ENCODE results near the gene ENTPD3. TPM values are rescaled to one million over a fixed set of nuclear protein-coding genes. Genes with fewer than 3 reads are reported as not detected.

ENTPD3 gene, protein sequence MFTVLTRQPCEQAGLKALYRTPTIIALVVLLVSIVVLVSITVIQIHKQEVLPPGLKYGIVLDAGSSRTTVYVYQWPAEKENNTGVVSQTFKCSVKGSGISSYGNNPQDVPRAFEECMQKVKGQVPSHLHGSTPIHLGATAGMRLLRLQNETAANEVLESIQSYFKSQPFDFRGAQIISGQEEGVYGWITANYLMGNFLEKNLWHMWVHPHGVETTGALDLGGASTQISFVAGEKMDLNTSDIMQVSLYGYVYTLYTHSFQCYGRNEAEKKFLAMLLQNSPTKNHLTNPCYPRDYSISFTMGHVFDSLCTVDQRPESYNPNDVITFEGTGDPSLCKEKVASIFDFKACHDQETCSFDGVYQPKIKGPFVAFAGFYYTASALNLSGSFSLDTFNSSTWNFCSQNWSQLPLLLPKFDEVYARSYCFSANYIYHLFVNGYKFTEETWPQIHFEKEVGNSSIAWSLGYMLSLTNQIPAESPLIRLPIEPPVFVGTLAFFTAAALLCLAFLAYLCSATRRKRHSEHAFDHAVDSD
- 0.22 and 0.29 TPM in 2 replicates for total RNA-seq

DNA sequence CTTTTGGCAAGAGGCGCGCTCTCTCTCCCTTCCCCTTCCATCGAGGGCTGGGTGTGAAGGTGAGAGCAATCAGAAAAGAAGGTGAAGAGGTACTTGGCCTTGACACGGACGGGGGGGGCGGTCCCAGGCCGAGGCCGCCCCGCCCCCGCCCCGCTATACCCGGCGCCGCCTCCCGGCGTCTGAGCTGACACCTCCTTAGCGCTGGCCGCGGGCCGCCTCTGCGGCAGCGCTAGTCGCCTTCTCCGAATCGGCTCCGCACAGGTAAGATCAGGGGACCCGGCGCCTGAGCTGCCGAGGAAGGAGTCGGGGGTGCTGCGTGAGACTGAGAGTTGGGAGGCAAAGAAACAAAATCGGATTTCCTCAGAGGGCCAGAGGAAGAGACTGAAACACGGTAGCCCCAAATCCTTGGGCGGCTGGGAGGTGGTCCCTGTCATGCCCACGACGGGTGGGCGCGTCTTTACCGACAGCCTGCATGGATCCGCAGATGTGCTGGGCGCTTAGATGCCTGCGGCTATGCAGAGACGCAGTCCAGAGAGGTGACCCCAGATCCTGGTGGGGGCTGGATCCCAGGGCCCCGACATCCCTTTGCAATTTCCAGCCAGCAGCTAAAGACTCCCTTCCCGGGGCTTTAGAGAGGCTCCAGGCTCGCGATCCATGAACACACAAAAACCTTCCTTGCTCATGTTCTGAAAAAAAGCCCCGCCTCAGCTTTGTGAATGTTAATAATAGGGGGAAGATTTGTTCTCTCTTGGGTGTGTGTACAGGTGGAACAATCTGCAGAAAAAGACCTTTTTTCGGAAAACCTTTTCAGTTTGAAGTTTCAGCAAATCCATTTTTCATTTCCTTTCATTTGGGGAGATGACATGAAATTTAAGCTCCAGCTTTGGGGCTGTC lies at the start of gene ENTPD3:
ENTPD3 (plus strand) TSS at position 184 of the 894 bp plus-strand sequence. CDS start 874 bp downstream, outside the sequence.

DNA sequence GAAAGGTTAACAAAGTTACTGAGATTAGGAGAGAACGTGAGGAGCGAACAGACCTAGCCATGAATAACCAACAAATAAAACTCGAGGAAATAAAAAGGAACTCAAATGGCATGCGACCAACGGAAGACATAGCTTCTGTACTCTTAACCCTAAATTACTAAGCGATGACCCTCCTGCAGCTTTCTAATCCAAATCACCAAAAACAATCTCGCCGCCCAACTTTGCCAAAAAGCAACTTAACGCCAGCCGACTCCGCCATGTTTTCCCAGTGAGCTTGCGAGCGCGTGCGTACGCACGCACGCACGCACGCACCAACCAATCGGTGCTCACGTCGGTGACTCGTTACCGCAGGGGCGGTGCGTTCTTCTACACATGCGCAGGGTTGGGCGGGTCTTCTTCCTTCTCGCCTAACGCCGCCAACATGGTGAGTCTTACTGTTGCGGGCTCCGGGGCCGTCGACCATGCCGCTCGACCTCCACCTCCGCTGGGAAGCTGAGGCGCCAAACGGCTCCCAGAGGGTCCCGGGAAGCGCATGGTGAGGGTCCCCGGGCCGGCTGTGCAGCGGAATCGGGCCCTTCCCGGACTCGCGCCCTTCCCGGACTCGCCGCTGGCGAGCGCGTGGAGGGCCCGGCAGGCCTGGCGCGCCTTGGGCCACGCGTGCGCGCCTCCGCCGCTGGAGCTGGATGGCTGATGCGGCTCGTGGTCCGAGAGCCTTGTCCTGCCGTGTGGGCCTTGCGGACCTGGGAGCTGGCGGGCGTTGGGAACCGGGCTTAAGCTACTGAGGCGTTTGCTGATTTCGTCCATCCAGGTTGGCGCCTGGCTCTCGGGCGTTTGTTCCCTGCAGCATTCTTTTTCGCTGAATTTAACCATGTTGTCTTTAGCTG lies 70.2 kb downstream of the ENTPD3 start, which contains the start of gene RPL14:
RPL14 (plus strand) TSS at position 400 of the 884 bp plus-strand sequence; CDS start at position 533, 133 bp downstream.

DNA sequence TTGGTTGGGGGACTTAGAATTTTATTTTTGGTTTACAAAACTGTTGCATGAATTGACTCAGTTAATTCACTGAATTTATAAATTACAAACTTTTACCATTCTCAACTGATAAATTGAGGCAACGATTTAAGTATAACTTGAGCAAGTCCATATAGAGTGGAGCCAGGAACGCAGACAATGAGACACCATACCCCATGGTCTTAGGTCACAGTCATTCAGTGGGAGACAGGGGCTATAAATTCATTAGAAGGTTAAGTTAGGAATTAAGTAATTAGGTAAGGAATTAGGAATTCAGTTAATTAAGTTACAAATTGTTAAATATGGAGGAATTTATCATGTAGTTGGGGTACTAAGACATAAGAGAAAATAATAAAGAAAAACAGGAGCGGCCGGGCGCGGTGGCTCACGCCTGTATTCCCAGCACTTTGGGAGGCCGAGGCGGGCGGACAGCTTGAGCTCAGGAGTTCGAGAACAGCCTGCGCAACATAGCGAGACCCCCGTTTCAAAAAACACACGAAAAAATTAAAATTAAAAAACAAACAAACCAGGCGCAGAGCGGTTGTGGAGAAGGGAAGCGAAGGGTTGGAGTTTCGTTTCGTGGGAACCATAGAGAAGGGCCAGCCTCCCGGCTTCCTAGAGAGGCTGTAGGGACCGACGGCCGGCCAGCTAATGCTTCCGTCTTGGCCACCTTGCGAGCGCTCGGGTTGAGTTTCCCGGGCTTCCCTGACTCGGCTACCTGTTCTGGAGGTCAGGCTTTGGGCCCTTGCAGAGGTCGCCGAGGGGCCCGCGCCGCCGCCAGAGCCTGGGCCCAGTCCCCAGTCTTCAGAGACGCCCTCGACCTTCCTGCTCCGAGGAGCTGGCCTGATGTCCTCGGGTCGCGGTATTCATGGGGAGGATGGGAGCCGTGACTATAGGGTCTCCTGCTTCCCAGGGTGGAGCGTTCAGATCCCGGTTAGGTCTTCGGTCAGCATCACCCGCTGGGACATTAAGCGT lies 89.8 kb downstream of the ENTPD3 start, which contains the start of gene ZNF619:
ZNF619 (plus strand) TSS at position 645 of the 993 bp plus-strand sequence. CDS start 858 bp downstream, outside the sequence.

Other genes starting within 250 kb of the ENTPD3 start
- 15.6 and 17.5 TPM in 2 replicates for gene EIF1B, start 77.5 kb upstream of the ENTPD3 start, total RNA-seq
- 177 and 334 TPM in 2 replicates for gene RPL14, start 70.2 kb downstream of the ENTPD3 start, total RNA-seq
- gene ZNF619, start 89.9 kb downstream of the ENTPD3 start, total RNA-seq: 3.9 and 4.9 TPM in 2 replicates
- gene ZNF620, start 118.9 kb downstream of the ENTPD3 start, total RNA-seq: 0.44 and 0.86 TPM in 2 replicates
- 19.7 and 23.6 TPM in 2 replicates for gene ZNF621, start 137.8 kb downstream of the ENTPD3 start, total RNA-seq

Measured in placental pericyte (primary cell).